HepG2 (cell line): ENCODE results near the gene PRPSAP1. TPM values are rescaled to one million over a fixed set of nuclear protein-coding genes. Genes with fewer than 3 reads are reported as not detected.

Source experiments
- ATAC-seq: fragments of 200-7000 bp; cut with Tn5 transposase; 3 replicates; pipeline ENCODE4 v1.9.1; 2020; ENCODE audit warnings: mild to moderate bottlenecking, moderate library complexity
- BruUV-seq: library from RNA; stranded (reverse); fragments of 400-500 nt; replicated peaks from 2 replicates; lab custom pipeline; 2021; lab: Mats Ljungman, UMichigan
- CTCF ChIA-PET: fragments of 300-600 bp; formaldehyde crosslinking; extraction: SDS; loops from one replicate; lab custom pipeline; 2021; ENCODE audit warnings: low total read pairs, inconsistent platforms, low intra/inter-chr PET ratio; lab: Yijun Ruan, JAX
- POLR2A ChIA-PET: fragments of 350-600 bp; sonication (Branson Sonifier 250); formaldehyde crosslinking; loops from one replicate; lab custom pipeline; 2020; ENCODE audit warnings: antibody characterized with exemption, inconsistent platforms; lab: Yijun Ruan, JAX
- DNase-seq: peaks from one replicate; pipeline ENCODE4 v3.0.0-alpha.2; 2015; ENCODE audit warnings: low spot score
- FAIRE-seq: peaks from 3 replicates; lab custom pipeline; 2011; peaks lifted over from hg19 to GRCh38; lab: Jason Lieb, UNC
- H2AFZ ChIP-seq: one replicate; pipeline ENCODE4 v1.6.1; 2011; ENCODE audit warnings: low read length, inconsistent platforms
- H3K27ac ChIP-seq: fragments of 300-600 bp; 3 replicates; pipeline ENCODE4 v1.8.0; 2011; ENCODE audit warnings: mixed run types, mild to moderate bottlenecking, mixed read lengths, low read length, inconsistent platforms; ENCODE audit not compliant: insufficient read depth; ENCODE audit errors: extremely low read length
- H3K27me3 ChIP-seq, 2 experiments: fragments of 200-600 bp in 1 of 2; 2 replicates in 1 of 2; 3 replicates in 1 of 2; pipeline versions ENCODE4 v1.6.0 to v1.8.0; 2011; ENCODE audit warnings: low read length in 2 of 2, mild to moderate bottlenecking in 2 of 2, moderate library complexity in 2 of 2, inconsistent platforms in 1 of 2; ENCODE audit not compliant: insufficient read depth in 2 of 2, control insufficient read depth in 1 of 2
- H3K36me3 ChIP-seq, 2 experiments: fragments of 200-600 bp in 1 of 2; replicated peaks in 1 of 2; 2 replicates in 1 of 2; 3 replicates in 1 of 2; pipeline versions ENCODE4 v1.5.1 to v1.8.0; 2011; ENCODE audit warnings: low read length in 2 of 2, inconsistent platforms in 1 of 2; ENCODE audit not compliant: insufficient read depth in 2 of 2, control insufficient read depth in 1 of 2
- H3K4me1 ChIP-seq: 2 replicates; pipeline ENCODE4 v1.5.1; 2012; ENCODE audit warnings: low read length, inconsistent platforms; ENCODE audit not compliant: insufficient read depth
- H3K4me2 ChIP-seq: 2 replicates; pipeline ENCODE4 v1.6.0; 2011; ENCODE audit warnings: low read depth, low read length, inconsistent platforms
- H3K4me3 ChIP-seq, 3 experiments: fragments of 200-600 bp in 1 of 3; sonication (generic), shearing (Covaris generic) in 1 of 3; replicated peaks in 1 of 3; 2 replicates each; pipeline ENCODE4 v1.5.1; 2011 to 2016; ENCODE audit warnings: low read length in 3 of 3, inconsistent platforms in 2 of 3, low read depth in 2 of 3, mild to moderate bottlenecking in 2 of 3, control low read depth in 1 of 3, mixed read lengths in 1 of 3; ENCODE audit not compliant: insufficient read depth in 1 of 3
- H3K79me2 ChIP-seq: one replicate; pipeline ENCODE4 v1.6.1; 2011; ENCODE audit warnings: low read length, inconsistent platforms; ENCODE audit not compliant: insufficient read depth
- H3K9ac ChIP-seq: 2 replicates; pipeline ENCODE4 v1.6.0; 2011; ENCODE audit warnings: mild to moderate bottlenecking, low read depth, low read length, inconsistent platforms; ENCODE audit not compliant: insufficient read depth
- H3K9me3 ChIP-seq: 2 replicates; pipeline ENCODE4 v1.5.1; 2012; ENCODE audit warnings: mild to moderate bottlenecking, low read length
- H4K20me1 ChIP-seq: 2 replicates; pipeline ENCODE4 v1.6.0; 2011; ENCODE audit warnings: inconsistent platforms, mild to moderate bottlenecking, low read length, moderate library complexity; ENCODE audit not compliant: insufficient read depth
- ATF1 ChIP-seq: IDR thresholded peaks from 2 replicates; pipeline ENCODE4 v1.6.1; 2016; ENCODE audit warnings: mild to moderate bottlenecking, control low read depth
- DR1 ChIP-seq: sonication (generic); formaldehyde crosslinking; IDR thresholded peaks from 2 replicates; pipeline ENCODE4 v1.8.0; 2021; ENCODE audit warnings: mild to moderate bottlenecking, missing genetic modification reagents, inconsistent platforms
- JUND ChIP-seq: sonication (generic); formaldehyde crosslinking; IDR thresholded peaks from 2 replicates; pipeline ENCODE4 v1.8.0; 2022; ENCODE audit warnings: mild to moderate bottlenecking, missing genetic modification reagents
- KLF13 ChIP-seq: sonication (generic); formaldehyde crosslinking; IDR thresholded peaks from 2 replicates; pipeline ENCODE4 v1.4.0; 2020; ENCODE audit warnings: mild to moderate bottlenecking, missing genetic modification reagents
- THAP11 ChIP-seq: IDR thresholded peaks from 2 replicates; pipeline ENCODE4 v1.6.1; 2016; ENCODE audit warnings: missing biosample characterization, missing genetic modification reagents
- XBP1 ChIP-seq: sonication (generic); formaldehyde crosslinking; IDR thresholded peaks from 2 replicates; pipeline ENCODE4 v1.5.0; 2020; ENCODE audit warnings: missing genetic modification reagents
- ZNF275 ChIP-seq: sonication (generic); formaldehyde crosslinking; IDR thresholded peaks from 2 replicates; pipeline ENCODE4 v1.8.0; 2022; ENCODE audit warnings: missing genetic modification reagents, mild to moderate bottlenecking, inconsistent platforms, borderline replicate concordance
- ZNF746 ChIP-seq: sonication (generic); formaldehyde crosslinking; IDR thresholded peaks from 2 replicates; pipeline ENCODE4 v1.8.0; 2022; ENCODE audit warnings: mild to moderate bottlenecking, missing genetic modification reagents
- ZNF781 ChIP-seq: sonication (generic); formaldehyde crosslinking; IDR thresholded peaks from 2 replicates; pipeline ENCODE4 v1.5.1; 2020; ENCODE audit warnings: borderline replicate concordance, mild to moderate bottlenecking, missing genetic modification reagents; ENCODE audit errors: not compliant biosample characterization
- WGBS: methylation state at CpG from one replicate; pipeline ENCODE4 v1.1.6; 2017; ENCODE audit warnings: low lambda C conversion rate; 5-methylcytosine and 5-hydroxymethylcytosine counted together
- in situ Hi-C: cut with HindIII; loops from 2 replicates; pipeline ENCODE4 v1.10.0; 2017; ENCODE audit warnings: low pct_unique_long_range_greater_than_20kb; ENCODE audit not compliant: extremely low pct_ligation_motif_present
- intact Hi-C: fragments of 100-400 bp; cut with micrococcal nuclease; formaldehyde crosslinking; loops from one replicate; pipeline ENCODE4 v1.10.0; 2022; ENCODE audit not compliant: unreplicated experiment
- polyA plus RNA-seq, 8 experiments: library from polyadenylated mRNA; depleted of rRNA in 3 of 8; stranded (reverse) in 7 of 8; unstranded in 1 of 8; fragments of >200 nt; fragmentation: Illumina TruSeq in 4 of 8; extraction: Trizol in 4 of 8; gene quantifications; 2 replicates each; pipeline versions ENCODE4 v1.2.1 to v1.2.3, GENCODE V29; 2011 to 2016; ENCODE audit warnings: low read depth in 4 of 8, missing spikeins in 1 of 8, mixed read lengths in 1 of 8; ENCODE audit not compliant: insufficient read depth in 1 of 8
- total RNA-seq, 5 experiments: library from RNA; depleted of rRNA; stranded (reverse); fragments of >200 nt; fragmentation: Illumina TruSeq; extraction: Trizol; gene quantifications; 2 replicates each; pipeline ENCODE4 v1.2.3, GENCODE V29; 2016; ENCODE audit warnings: low read depth in 1 of 5
- TF ChIP-seq, protein P1 (sequence below): sonication (generic); formaldehyde crosslinking; IDR thresholded peaks from one replicate; pipeline ENCODE4 v1.5.1; 2020; ENCODE audit warnings: mild to moderate bottlenecking, missing genetic modification reagents; ENCODE audit errors: not compliant biosample characterization

The PRPSAP1 gene
- total and polyA plus RNA-seq, 2 of the 13 experiments (the other 11 are each of a cell fraction or from before 2014, with no cell fraction given): 91.1 to 314 TPM

DNA sequence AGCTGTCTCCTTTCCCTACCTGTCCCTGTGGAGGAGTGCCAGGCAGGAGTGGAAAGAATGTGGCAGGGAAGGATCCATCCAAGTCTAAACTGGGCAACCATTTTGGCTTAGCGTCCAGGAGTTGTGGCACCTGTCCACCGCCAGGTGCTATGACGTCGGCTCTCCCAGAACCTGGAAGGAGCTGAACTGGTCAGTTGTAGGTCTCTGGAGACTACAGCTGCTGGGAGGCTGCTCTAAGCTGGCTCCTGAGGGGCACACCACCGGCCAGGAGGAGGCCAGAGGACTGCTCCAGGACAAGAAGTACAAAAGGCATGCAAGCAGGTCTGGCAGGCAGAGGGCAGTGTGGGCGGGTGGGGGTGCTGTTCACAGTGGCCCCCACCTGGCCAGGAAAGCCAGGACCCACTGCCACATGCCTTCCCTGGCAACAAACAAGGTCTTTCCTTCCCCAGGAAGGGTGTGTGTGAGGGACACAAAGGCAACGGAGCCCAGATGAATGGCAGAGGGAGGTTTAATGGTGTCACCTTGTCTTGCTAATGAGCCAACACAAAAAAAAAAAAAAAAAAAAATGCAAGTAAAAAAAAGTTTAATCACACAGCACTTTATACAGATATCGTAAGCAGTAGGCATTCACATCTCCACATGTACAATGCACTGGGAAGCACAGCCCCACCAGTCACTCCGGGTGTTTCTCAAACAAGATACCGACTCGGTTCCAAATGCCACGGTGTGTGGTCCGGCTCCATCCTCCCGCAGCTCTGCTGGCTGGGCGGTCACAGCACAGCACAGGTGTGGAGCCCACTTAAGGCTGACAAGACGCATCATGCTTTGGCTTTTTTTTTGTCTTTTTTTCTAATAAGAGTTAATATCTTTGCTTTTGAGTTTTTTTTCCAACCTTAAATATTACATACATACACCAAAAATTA, 35.5 kb upstream of the PRPSAP1 start (continued):
- no peak for TF ChIP-seq ZNF275
- no peak for TF ChIP-seq XBP1 (CRISPR knock-in tag)
- no peak for TF ChIP-seq ZNF781 (CRISPR knock-in tag)
- no peak for TF ChIP-seq THAP11 (CRISPR knock-in tag)
- TF ChIP-seq ATF1 (CRISPR knock-in tag): no peak
- TF ChIP-seq, all 625 proteins: peak for 42

DNA sequence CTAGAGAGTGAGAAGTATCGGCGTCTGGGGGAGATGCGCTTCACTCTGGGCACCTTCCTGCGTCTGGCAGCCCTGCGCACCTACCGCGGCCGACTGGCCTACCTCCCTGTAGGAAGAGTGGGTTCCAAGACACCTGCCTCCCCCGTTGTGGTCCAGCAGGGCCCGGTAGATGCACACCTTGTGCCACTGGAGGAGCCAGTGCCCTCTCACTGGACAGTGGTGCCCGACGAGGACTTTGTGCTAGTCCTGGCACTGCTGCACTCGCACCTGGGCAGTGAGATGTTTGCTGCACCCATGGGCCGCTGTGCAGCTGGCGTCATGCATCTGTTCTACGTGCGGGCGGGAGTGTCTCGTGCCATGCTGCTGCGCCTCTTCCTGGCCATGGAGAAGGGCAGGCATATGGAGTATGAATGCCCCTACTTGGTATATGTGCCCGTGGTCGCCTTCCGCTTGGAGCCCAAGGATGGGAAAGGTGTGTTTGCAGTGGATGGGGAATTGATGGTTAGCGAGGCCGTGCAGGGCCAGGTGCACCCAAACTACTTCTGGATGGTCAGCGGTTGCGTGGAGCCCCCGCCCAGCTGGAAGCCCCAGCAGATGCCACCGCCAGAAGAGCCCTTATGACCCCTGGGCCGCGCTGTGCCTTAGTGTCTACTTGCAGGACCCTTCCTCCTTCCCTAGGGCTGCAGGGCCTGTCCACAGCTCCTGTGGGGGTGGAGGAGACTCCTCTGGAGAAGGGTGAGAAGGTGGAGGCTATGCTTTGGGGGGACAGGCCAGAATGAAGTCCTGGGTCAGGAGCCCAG, 33.5 kb upstream of the PRPSAP1 start:
- DNase-seq (no peak), FAIRE-seq (no peak), ATAC-seq (no peak)
- 96% methylated on average over 26 of the region's 31 CpGs for WGBS
- intact Hi-C loops (no loop called here), in situ Hi-C loops (loop anchor here (5.0 kb wide), 1 partner anchor 35 kb away; the partner anchor contains the start of gene PRPSAP1)
- Histone ChIP-seq H3K9ac (no peak overlapping the region), H3K4me1 (peaks cover 35% of the 10 kb centered on the region), H4K20me1 (peaks cover 31% of the 10 kb centered on the region; the same call in 1 of the 2 replicates), H3K4me2 (peak overlapping the region; percentile 99; the same call in 1 of the 2 replicates), H3K9me3 (no peaks in the 10 kb centered on the region), H3K4me3 (no peak overlapping the region), H3K36me3 (peaks cover 25 to 33% of the 10 kb centered on the region in 2 experiments; a peak in 4 of 5 replicates), H2AFZ (no peak overlapping the region), H3K27me3 (no peaks in the 10 kb centered on the region; a peak in 1 of 5 replicates), H3K27ac (no peak overlapping the region), H3K79me2 (peaks cover 40% of the 10 kb centered on the region)
- ChIA-PET CTCF (interaction anchor here (1.5 to 3.3 kb wide), 2 partner anchors 11 to 17 kb away, joined by 4 to 12 read pairs; no protein-coding TSS in a partner anchor), POLR2A (interaction anchor here (1.7 to 20.9 kb wide), 7 partner anchors 11 to 84 kb away, joined by 5 to 1379 read pairs (median 79); partner anchors contain the start of genes PRPSAP1 and QRICH2)
- BruUV-seq: no TSS peak
- 0 out of 2 replicates have a peak, but pooled peaks have one; percentile 3 for TF ChIP-seq JUND (CRISPR knock-in tag)
- TF ChIP-seq, protein P1, sequence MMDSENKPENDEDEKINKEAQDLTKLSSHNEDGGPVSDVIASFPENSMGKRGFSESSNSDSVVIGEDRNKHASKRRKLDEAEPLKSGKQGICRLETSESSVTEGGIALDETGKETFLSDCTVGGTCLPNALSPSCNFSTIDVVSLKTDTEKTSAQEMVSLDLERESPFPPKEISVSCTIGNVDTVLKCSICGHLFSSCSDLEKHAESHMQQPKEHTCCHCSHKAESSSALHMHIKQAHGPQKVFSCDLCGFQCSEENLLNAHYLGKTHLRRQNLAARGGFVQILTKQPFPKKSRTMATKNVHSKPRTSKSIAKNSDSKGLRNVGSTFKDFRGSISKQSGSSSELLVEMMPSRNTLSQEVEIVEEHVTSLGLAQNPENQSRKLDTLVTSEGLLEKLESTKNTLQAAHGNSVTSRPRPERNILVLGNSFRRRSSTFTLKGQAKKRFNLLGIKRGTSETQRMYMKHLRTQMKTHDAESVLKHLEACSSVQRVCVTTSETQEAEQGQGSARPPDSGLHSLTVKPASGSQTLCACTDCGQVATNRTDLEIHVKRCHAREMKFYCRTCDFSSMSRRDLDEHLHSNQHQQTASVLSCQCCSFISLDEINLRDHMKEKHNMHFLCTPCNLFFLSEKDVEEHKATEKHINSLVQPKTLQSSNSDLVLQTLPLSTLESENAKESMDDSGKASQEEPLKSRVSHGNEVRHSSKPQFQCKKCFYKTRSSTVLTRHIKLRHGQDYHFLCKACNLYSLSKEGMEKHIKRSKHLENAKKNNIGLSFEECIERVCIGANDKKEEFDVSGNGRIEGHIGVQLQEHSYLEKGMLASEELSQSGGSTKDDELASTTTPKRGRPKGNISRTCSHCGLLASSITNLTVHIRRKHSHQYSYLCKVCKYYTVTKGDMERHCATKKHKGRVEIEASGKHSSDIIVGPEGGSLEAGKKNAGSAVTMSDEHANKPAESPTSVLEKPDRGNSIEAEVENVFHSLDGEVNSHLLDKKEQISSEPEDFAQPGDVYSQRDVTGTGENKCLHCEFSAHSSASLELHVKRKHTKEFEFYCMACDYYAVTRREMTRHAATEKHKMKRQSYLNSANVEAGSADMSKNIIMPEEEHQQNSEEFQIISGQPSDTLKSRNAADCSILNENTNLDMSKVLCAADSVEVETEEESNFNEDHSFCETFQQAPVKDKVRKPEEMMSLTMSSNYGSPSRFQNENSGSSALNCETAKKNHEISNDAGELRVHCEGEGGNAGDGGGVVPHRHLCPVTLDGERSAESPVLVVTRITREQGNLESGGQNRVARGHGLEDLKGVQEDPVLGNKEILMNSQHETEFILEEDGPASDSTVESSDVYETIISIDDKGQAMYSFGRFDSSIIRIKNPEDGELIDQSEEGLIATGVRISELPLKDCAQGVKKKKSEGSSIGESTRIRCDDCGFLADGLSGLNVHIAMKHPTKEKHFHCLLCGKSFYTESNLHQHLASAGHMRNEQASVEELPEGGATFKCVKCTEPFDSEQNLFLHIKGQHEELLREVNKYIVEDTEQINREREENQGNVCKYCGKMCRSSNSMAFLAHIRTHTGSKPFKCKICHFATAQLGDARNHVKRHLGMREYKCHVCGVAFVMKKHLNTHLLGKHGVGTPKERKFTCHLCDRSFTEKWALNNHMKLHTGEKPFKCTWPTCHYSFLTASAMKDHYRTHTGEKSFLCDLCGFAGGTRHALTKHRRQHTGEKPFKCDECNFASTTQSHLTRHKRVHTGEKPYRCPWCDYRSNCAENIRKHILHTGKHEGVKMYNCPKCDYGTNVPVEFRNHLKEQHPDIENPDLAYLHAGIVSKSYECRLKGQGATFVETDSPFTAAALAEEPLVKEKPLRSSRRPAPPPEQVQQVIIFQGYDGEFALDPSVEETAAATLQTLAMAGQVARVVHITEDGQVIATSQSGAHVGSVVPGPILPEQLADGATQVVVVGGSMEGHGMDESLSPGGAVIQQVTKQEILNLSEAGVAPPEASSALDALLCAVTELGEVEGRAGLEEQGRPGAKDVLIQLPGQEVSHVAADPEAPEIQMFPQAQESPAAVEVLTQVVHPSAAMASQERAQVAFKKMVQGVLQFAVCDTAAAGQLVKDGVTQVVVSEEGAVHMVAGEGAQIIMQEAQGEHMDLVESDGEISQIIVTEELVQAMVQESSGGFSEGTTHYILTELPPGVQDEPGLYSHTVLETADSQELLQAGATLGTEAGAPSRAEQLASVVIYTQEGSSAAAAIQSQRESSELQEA (CRISPR knock-in tag): no peak
- TF ChIP-seq DR1: 0 out of 2 replicates have a peak, but pooled peaks have one; percentile 21
- no peak for TF ChIP-seq ZNF746 (CRISPR knock-in tag)
- TF ChIP-seq KLF13 (CRISPR knock-in tag): 0 out of 2 replicates have a peak, but pooled peaks have one; percentile 27
